DMS 273 treated with DMSO at 0.1 percent for 48 hours (cell line): Measurements from ENCODE around the gene PIAS4.

Experiments used
- DNase-seq: peaks from one replicate; lab custom pipeline; 2025; lab: John Stamatoyannopoulos, UW

PIAS4 gene

DNA sequence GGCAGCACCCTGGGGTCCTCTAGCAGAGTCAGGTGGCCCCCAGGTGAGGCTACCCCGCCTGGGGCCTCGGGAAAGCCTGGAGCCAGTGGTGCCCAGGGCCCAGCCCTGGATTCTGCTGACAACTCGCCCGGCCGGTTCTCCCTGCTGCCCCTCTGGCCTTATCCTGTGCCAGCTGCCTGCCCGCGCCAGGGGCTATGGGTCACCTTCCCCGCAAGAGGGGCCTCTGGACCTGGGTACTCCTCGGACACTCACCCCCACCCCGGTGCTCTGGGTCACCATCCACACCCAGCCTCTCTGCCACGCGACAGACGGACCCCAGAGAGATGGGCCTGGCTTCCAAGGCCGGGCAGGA is 35.2 kb downstream of the PIAS4 start:
- DNase-seq = no peak

DNA sequence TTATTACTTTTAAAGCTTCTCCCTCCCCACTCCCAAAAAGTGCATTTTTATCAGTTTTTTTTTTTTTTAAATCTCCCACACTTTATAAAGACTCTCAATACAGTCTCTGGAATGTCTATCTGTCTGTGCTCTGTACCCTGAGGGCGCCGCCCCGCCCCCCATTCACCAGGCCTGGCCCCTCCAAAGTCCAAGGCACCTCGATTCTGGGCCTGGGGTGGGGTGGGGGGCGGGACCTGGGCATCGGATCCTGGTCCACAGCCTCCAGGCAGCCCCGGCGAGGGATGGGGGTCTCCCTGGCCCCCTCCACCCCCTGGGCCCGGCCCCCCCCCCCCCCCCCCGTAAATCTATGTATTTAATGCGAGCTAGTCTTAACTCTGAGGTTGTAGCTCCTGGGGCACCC is 35.9 kb downstream of the PIAS4 start:
- no peak for DNase-seq

DNA sequence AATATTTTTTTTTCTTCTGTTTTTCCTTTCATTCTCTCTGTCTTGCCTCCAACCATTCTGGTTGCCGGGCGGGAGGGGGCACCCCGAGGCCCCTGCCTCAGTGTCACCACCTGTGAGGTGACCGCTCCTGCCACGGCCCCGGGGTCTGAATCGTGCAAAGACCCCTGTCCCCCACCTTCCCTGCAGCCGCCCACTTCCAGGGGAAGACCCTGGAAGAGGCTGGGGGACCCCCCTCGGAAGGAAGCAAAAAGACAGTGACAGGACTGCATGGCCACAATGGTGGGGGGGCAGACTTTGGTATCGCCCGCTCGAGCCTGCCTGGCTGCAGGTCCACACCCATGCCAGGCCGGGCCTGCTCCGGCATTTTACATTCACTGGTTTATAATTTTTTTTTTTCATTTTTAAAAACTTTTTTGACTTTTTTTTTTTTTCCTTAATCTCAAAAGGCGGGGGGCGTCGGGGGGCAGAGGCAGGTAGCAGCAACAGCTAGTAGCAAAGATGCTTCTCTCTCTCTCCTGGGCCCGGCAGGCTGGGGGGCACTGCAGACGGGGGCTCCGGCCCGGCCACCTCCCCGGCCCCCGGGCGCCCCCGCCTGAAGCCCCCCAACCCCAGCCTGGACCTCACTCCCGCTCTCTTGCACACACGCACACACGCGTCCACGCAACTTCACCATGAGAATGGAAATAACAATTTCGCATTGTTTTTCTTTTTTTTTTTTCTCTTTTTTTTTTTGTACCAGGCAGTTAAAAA is 36.6 kb downstream of the PIAS4 start:
- DNase-seq = no peak

- no peak for DNase-seq
Observed at GRCh38 chr19:4044990-4045465, 37.5 kb downstream of the PIAS4 start.

GRCh38 chr19:4045597-4046361 is 38.2 kb downstream of the PIAS4 start:
- no peak for DNase-seq

DNA sequence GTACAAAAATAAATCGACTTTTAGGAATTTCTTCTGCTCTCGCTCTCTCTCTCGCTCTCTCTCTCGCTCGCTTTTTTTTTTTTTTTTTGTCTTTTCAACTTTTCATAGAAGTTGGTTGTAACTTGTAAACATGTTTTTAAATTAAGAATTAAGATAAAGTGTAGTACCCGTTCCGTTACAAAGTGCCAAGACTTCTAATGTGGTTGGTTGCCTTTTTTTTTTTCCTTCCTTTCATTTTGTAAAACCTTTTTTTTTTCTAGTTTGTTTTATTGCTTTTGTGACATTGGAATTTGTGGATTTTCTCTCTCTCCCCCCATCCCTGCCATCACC is 38.8 kb downstream of the PIAS4 start:
- no peak for DNase-seq

- no peak for DNase-seq
Observed at GRCh38 chr19:4046946-4047683, 39.6 kb downstream of the PIAS4 start.

- DNase-seq = no peak
Observed at GRCh38 chr19:4049432-4049831, 41.9 kb downstream of the PIAS4 start.

DNA sequence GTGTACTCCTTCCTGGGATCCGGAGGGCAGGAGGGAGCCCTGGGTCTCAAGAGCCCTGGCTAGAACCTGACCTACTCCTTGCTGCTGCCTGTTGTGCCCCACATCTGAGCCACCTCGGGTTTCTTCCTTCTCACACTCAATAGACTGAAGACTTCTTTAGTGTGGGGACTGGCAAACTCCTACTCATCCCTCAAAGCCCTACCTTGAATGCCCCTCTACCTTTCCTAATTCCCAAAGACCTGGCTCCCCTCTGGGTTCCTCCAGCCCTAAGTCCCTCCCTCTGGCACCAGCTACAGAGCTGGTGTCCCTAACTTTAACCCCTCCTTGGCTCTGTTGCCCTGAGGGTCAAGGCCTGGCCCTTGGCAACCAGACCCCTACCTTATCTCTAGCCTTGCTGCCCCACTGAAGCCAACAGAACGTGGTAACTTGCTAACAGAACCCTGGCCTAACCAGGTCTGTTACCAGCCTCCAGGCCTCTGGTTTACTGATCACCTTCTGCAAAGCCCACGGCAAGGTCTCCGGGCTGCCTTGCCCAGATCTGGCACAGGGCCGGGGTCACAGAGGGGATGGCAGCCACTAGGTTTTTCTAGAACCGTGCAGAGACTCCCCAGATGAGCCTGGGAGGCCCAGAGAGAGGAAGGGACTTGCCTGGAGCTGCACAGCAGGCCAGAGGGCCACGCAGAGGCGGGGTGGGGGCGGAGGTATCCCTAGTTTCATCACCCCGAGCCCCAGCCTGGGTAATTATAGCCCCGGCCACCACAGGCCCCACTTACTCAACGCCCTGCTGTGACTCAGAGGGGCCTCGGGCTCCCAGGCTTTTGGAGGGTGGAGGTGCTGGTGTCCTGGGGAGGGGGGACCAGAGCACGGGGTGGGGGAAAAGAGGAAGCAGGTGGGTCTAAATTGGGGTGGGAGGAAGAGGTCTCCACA is 43.9 kb downstream of the PIAS4 start:
- DNase-seq = no peak

GRCh38 chr19:4052114-4052992 is 44.8 kb downstream of the PIAS4 start:
- DNase-seq = no peak

DNA sequence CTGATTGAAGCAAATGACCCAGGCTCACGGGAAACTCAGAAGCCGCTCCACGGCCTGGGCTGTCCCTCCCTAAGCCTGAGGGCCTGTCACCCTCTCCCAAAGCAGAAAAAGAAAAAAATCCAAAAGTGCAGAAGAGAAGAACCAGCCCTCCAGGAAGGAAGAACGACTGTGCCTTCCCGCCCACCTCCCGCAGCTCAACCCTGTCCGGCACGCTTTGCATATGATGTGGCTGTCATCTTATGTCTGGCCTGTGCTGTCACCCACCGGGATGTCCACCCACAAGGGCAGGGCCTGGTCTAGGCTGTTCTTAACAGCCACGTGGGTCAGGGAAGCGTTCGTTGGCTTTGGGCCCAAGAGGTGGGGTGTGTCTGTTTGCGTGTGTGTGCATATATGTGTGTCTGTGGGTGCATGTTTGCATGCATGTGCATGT is 45.5 kb downstream of the PIAS4 start:
- DNase-seq = no peak

DNA sequence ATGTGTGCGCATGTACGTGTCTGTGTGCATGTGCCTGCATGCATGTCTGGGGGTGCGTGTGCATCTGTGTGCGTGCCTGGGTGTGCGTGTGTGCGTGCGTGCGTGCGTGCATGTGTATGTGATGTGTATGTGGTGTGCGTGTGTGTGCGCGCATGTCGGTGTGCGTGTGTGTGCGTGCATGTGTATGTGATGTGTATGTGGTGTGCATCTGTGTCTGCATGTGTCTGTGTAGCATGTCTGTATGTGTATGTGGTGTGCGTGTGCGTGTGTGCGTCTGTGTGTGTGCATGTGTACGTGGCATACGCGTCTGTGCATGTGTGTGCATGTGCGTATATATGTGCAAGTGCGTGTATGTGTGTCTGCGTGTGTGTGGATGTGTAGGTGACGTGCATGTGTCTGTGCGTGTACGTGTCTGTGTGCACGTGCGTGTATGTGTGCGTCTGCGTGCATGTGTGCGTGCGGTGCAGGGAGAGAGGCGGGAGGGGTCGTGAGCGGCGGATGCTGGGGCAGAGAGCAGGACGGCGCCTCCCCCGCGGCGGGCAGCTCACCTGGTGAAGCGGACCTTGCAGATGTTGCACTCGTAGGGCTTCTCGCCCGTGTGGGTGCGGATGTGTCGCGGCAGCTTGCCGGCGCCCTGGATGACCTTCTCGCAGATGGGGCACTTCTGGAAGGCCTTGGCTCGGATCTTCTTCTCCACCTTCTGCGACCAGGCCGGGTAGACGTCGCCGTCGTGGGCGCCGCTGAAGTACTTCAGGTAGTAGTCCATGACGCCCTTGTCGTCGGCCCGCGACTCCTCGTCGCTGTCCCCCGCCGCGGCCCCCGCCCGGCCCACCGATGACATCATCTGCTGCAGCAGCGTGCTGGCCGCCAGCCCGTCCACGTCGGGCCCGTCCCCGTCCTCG is 46.1 kb downstream of the PIAS4 start:
- DNase-seq = no peak

- DNase-seq = no peak
Observed at GRCh38 chr19:4054441-4055208, 47.1 kb downstream of the PIAS4 start.

DNA sequence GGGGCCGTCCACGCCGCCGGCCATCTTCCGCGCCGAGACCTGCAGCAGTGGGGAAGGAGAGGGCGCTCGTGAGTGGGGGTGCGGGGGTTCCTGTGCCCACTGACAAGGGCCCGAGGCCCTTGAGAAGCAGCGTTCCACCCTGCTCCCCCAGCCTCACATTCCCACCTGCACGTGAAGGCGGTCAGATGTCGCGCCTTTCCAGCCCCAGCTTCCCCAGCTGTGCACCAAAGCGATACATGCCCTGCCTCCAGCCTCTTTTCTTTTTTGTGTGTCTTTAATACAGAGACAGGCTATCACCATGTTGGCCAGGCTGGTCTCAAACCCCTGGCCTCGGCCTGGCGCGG is 47.6 kb downstream of the PIAS4 start:
- DNase-seq = no peak

DNA sequence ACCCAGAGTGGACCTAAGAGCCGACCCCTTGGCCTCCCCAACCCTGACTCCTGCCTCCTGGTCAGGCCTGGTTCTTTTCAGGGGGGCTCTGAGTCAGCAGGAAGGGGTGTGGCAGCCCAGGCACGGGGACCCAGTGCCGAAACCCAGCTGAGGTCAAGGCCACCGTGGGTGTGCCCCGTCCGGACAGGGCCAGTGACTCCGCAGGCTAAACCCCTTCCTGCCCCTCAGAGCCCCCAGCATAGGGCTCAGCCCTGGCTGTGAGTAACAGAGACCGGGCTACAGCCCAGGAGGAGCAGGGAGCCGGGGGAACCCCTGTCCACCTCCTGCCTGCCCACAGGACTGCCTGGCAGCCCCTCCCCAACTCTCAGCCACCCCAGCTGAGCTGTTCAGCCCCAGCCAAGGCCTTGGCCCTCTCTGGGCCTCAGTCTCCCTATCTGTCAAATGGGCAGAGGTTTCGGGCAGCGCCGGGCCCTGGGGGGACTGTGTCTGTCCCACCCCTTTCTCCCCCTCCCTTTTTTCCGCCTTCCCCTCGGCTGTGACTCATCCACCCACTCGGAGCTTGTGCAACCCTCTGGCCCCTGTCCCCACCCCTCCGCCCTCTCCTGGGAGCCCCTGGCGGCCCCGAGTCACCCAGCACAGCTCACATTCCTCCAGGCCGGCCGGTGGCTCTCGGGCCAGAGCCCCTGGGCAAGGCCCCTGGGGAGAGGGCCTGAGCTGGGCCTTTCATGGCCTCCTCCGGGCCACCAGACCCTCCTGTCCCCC is 50.6 kb downstream of the PIAS4 start:
- DNase-seq = no peak

DNA sequence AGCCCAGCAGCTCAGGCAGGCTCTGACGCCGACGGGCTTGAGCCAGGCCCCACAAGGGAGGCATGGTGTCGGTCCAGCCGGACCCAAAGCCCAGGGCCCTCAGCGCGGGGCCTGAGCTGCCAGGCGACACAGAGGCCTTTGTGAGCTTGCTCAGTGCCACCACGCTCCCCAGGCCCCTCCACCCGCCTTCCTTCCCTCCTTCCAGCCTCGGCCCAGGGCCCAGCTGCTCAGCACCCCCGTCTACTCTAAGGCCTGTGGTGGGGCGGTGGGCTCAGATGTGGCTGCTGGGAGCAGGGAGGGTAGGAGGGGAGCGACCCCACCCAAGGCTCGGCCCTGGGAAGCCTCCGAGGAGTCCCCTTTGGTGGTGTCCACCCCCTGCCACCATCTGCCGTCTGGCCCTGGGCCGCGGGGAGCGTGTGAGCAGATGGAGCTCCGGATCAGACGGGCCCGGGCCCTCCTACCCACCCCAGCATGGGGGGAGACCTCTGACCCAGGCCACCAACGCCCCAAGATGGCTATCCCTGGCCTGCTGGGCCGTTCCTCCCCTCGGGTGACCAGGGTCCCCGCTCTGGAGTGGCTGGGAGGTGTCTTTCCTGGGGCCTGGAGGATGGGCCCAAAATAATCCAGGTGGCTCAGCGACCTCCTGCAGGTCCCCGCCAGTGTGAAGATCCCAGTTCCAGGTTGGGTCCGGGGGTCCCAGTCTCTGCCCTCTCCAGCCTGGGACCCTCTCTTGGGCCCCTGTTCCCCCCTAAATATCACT is 51.3 kb downstream of the PIAS4 start:
- DNase-seq = no peak

GRCh38 chr19:4059453-4059871 is 51.9 kb downstream of the PIAS4 start:
- DNase-seq = no peak
